Activated T-cell treated with anti-CD3 and anti-CD28 coated beads for 48 hours (primary cell): ENCODE data around the gene AGPS.
"Not testable (repeated sequence)": the region's sequence is repeated elsewhere in the genome, so short reads cannot be mapped to it uniquely, and the experiment has no call there.

Experiments
- DNase-seq: peaks from one replicate; pipeline ENCODE4 v3.0.0-alpha.2; 2020; ENCODE audit warnings: low read depth

The AGPS gene

DNA sequence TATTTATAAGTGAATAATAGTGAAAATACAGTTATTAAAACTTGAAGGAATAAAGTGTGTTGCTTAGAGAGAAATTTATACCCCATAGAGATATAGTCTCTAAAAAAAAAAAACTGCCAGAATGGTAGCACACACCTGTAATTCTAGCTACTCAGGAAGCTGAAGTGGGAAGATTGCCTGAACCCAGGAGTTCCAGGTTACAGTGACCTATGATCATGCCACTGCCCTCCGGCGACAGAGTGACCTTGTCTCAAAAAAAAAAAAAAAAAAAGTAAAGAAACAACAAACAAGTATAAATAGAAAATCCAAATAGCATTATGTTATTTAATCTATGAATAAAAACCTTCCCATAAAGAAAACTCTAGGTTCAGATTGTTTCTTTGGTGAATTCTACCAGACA is 7.4 kb upstream of the AGPS start:
- no peak for DNase-seq

- DNase-seq = no peak
Observed at GRCh38 chr2:177391822-177392372, 676 bp upstream of the AGPS start.

GRCh38 chr2:177393203-177393755 is 706 bp downstream of the AGPS start:
- no peak for DNase-seq

DNA sequence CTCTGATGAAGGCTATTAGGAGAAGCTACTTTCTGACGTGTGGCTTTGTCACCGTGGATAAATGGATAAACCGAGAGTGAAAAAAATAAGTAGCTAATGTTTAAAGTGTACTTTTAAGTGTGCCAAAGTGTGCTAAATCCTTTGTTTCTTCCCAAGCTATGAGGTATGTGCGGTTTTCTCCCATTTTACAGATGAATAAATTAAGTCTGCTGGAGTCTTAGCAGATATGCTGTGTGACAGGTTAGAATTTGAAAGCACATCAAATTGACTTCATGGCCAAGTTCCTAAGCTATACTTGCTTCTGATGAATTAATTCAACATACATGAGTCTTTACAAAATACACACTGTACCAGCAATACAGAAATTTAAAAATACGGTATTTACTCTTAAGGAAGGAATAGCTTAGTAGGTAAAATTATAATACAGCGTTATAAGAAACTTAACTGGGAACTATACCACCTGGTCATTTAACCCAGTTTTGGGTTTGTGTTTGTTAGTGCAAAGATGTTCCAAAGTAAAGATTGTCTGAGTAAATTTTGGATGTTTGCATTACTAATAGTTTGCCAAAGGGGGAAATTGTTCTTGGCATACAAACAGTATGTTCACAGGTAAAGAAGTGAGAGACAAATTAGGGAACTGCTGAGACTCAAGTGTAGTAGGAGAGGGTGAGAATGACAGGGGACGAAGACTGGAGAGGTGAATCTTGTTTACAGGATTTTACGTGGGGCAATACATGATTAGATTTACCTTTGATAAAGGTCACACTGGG is 1.4 kb downstream of the AGPS start:
- no peak for DNase-seq

DNA sequence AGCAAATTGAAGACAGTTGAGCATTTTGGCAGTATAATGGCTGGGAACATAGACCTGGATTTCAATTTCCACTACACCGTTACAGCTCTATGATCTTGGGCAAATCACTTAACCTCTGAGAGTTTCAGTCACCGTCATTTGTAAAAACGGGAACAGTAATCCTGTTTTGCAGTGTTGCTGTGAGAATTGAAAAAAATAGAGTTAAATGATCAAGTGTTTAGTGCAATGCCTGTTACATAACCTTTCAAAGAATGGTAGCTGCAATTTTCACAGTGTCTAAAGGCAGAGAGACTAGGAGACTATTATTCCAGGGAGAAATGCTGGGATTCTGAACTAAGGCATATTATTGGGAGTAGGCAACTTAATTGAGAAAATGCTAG is 2.0 kb downstream of the AGPS start:
- no peak for DNase-seq

DNA sequence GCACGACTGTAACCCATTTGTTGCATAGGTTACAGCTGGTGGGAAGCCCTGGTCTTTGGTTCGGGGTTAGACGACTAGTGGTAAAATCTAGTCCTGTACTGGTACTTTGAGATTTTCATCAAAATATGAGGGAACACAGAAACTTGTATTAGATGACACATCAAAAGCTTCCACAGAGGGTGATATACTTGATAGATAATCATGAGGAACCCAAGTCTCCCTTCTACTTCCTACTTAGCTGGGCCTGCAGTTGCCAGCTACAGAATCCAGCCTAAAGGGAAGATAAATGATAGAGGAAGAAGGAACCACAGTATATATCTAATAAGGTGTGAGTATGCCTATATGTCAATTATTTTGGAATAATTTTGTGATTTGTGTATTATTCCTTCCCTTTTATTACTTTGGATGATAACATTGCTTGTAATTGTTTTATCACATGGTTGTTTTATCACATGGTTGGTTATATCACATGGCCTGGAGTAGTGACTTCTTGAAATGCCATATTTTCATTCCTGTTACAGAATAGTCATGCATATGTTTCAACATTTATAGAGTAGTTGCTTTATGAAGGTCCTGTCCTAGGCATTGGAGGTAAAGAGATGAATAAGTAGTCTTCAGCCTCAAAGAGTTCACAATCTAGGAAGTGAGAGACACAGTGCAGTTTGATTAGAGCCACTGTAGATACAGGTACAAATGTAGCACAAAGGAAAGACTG is 2.9 kb downstream of the AGPS start:
- DNase-seq = no peak

- DNase-seq = no peak
Observed at GRCh38 chr2:177396703-177397460, 4.3 kb downstream of the AGPS start.

DNA sequence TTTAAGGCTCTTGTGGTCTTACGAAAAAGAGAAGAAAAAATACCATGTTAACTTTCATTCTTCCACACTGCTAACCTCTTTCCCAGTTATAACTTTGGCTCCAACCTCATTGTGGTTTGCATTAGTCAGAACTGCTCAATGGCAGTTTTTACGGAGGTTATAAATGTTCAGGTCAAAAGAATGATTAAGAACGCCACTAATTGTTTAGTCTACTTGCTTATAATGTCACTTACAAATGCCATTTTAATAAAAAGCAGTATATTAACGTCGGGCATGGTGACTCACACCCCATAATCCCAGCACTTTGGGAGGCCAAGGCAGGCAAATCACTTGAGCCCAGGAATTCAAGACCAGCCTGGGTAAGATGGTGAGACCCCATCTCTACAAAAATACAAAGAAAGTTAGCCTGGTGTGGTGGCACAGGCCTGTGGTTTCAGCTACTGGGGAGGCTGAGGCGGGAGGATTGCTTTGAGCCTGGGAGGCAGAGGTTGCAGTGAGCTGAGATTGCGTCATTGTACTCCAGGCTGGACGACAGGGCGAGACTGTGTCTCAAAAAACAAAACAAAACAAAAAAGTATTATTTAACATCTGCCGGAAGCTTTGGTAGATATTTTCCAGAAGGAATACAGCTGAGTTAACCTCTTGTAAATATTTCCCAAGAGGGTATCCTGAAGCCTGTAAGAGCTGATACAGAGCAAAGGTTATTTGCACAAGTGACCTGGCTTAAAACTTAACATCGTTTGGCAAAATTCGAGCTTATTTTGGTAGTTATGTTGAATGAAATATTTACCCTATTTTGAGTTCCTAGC is 5.1 kb downstream of the AGPS start:
- no peak for DNase-seq

- DNase-seq = no peak
Observed at GRCh38 chr2:177398290-177398683, 5.7 kb downstream of the AGPS start.

DNA sequence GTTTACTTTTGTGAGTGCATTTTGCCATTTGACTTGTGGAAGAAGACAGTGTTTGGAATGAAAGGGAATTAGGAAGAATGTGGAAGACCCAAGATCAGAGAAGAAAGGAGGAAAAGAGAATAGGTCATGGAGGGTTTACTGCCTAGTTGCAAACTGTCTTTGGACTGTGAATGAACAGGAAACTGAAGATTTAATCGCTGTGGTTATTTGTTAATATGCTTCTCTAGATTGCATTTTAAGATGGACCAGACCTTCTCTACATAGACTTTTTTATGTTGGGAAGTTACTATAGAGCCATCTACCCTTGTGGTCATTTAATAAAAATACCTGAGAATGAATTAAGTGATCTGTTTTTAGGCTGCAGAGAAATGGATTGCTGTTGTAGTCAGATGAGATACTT is 6.2 kb downstream of the AGPS start:
- no peak for DNase-seq

GRCh38 chr2:177399376-177399775 is 6.8 kb downstream of the AGPS start:
- DNase-seq = no peak

DNA sequence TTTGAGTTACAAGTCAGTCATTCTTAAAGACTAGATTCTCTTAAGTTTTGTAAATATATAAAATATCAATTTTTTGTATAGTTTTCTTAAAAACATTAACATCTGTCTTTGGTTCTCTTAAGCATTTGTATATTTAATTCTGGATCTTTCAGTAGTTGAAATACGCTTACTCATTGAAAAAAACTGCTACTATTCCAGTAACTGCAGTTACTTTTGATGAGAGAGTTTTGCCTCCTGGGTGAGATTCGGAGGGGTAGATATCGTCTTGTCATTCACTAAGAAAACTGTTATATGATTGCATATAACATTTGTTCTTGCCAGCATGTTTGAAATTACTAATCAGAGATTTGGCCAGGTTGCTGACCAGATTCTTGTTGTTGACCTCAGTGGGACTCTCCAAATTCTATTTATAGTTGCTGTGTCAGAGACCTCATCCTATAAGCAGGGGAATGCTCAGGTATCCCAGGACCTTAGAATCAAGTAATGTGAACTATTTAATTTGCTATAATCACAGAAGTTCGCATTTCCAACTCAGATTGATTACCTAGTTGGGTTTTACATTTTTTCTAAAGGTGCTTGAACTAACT is 7.9 kb downstream of the AGPS start:
- no peak for DNase-seq

DNA sequence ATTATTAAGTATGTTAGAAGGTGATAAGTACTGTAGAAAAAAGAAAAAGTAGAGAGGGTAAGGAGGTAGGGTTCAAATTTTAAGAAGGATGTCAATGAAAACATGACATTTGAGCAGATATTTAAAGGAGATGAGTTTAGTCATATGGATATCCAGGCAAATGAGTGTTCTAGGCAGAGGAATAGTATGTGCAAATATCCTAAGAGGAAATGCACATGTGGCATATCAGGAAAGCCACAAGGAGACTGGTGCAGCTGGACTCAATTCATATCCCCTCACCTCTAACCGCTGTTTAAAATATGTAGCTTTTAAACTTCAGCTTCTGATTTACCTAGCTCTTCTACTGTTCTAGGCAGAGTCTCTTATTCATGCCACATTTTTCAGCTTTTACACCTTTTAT is 9.5 kb downstream of the AGPS start:
- no peak for DNase-seq

DNA sequence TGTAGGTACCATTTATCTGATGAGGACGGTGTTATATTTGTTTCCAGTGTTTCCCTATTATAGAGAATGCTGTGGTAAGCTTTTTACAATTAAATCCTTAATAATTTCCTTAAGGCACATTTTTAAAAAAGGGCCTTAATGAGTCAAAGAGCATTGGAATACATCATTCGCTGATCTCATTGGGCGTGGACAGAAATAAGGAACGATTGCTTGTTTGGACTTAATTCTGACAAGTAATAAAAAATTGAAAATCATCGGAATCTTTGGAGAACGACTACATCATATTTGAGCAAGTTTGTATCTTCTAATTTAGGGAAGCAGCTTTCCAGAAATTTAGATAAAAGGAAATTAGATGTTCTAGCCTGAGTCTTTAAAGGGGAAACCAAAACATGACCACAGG is 11.3 kb downstream of the AGPS start:
- no peak for DNase-seq

- DNase-seq = no peak
Observed at GRCh38 chr2:177404243-177404642, 11.7 kb downstream of the AGPS start.

- DNase-seq = no peak
Observed at GRCh38 chr2:177405029-177405692, 12.6 kb downstream of the AGPS start.

- no peak for DNase-seq
Observed at GRCh38 chr2:177406182-177406581, 13.6 kb downstream of the AGPS start.

GRCh38 chr2:177407031-177407430 is 14.5 kb downstream of the AGPS start:
- DNase-seq = no peak

DNA sequence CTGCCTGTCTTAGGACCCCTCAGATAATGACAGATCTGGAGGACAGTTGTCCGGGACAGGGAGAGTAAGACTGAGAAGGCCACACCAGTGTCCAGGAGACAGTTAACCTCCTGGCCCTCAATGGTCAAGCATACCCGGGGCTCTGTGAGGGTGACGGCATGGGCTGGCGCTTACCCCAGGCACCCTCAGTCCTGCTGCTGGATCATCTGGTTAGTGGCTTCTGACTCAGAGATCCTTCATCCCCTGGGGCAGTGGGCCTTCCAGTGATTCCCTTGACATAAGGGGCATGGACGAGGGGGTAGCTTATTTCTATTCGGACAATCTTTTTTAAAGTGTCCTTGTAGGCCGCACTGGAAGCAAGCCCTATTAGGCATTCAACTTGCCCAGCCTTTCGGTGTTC is 18.1 kb downstream of the AGPS start:
- not testable (repeated sequence) for DNase-seq

- no peak for DNase-seq
Observed at GRCh38 chr2:177413703-177414102, 21.1 kb downstream of the AGPS start.

DNA sequence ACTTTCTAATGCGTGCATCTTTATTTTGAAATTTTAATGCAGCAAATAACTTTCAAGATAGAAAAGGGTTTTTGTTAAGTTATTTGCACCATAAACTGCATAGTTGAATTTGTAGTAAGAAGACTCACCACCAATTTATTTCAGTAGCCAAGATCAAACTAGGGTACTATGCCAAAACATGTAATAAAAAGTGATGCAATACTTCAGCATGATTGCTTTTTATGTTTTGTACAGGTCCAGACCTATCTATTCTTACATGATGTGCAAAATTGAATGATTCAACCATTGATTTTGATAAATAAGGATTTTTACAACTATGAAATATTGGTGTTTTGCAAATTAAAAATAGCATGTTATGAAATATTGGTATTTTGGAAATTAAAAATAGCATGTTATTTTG is 26.7 kb downstream of the AGPS start:
- DNase-seq = no peak
